HG03460 (cell line): Measurements from ENCODE around the gene NEDD4L.

ENCODE experiments used
- ATAC-seq: cut with Tn5 transposase; IDR thresholded peaks from one replicate; pipeline ENCODE4 v1.9.1; 2021; ENCODE audit not compliant: unreplicated experiment

The NEDD4L gene

GRCh38 chr18:58051765-58052460, 7.9 kb downstream of the NEDD4L start:
- no peak for ATAC-seq

DNA sequence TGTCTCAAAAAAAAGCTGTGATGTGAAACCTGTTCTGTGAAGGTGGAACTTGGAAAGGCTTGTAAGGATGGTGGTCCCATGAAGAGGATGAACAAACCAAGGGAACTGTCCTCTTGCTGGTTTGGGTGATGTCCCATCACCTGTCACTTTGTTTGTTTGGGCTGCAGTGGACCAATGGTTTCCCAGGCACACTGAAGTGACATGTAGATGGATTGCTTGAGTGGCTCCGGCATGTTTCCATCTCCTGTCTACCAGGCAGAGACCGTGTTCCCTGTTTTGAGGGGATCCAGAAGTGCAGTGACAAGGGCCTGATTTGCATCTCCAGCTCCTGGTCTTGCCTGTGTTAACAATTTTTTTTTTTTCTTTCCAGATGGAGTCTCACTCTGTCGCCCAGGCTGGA, 8.9 kb downstream of the NEDD4L start:
- no peak for ATAC-seq

DNA sequence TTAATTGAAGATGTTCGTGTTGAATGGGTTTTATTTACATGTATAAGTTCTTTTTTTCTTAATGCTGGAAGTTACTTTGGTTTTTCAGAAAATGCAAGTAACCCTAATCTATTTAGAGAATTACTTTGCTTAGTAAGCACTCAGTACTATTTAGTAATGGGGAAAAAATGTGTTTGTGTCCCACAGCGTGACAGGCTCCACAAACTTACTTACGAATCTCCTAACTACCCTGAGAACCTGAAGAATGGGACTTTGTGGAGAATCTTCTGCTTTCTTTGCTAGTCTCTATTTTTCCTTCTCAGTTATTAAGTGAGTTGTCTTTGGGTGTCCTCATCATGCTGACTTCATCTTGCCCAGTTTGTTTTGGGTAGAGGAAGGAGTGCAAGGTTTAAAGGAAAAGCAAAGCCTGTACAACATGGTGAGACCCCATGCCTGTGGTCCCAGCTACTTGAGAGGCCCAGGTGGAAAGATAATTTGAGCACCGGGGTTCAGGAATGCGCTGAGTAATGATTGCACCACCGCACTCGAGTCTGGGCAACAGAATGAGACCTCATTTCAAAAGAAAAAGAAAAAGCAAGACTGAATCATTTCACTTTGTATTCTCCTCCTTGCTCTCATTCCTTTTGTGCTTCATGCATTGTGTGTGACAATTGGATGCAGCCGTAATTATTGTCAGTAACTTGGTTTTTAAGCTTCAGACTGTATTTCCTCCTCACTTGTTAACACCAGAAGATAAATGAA, 10.2 kb downstream of the NEDD4L start:
- no peak for ATAC-seq

DNA sequence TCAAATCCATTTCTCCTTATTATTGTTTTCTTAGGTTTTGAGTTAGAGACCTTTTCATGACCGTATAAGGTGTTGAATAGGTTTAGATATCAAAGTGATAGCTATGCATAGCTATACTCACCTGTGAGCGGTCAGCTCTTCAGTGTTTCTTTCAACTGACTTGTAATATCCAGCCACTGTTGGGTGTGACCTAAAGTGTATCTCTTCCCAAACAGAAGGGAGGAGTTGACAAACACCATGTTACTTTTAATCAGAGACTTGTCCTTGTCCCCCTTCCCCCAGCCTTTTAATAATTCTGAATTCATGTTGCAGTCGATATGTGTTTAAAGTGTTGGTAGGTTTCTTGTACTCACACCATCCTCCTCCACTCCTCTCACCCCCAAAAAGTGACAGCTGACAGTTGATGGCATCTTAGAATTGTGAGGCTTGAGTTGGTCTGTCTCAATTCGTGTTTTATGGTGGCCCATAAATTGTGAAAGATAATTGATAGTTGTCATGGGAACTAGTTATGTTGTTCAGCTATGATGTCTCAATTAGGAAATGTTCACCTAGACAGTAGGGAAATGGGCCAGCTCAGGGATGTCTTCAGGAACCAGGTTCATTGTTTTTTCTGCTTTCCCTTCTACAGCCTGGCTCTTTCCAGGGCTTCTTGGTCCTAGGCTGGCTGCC, 12.0 kb downstream of the NEDD4L start:
- ATAC-seq: no peak

DNA sequence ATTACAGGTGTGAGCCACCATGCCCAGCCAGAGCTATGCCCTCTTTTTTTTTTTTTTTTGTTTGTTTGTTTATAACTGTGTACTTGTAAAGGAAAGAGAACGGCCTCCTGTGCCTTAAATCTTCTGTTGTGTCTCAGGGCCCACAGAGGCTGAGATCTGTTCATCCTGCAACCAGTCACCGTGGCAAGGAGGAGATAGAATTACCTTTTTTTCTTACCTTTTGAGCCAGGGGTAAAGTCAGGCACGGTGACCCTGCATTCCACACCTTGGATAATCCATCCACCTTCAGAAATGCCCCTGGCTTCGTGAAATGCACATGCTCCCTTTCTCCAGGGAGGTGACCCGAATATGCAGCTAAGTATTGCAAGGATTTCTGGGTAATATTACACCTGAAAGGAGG, 12.8 kb downstream of the NEDD4L start:
- no peak for ATAC-seq

- no peak for ATAC-seq
Observed at GRCh38 chr18:58057291-58057965, 13.4 kb downstream of the NEDD4L start.

GRCh38 chr18:58058720-58059119, 14.7 kb downstream of the NEDD4L start:
- no peak for ATAC-seq

DNA sequence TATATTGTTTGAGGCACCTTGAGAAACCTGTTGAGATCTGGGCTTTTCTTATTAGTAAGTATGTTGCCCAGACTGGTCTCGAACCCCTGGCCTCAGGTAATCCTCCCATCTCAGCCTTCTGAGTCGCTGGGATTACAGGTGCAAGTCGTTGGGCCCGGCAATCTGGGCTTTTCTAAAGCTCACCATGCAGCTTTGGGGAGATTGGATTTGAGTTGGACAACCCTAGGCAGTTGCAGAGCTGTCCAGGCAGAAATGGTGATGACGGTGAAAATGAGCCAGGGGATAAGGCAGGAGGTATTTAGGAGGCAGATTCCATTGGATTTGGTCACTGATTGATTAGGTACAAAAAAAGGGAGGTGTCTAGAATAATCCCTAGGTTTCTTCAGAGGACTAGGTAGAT, 16.2 kb downstream of the NEDD4L start:
- no peak for ATAC-seq

GRCh38 chr18:58061349-58061748, 17.3 kb downstream of the NEDD4L start:
- ATAC-seq: no peak

GRCh38 chr18:58064406-58064998, 20.5 kb downstream of the NEDD4L start:
- ATAC-seq: no peak

DNA sequence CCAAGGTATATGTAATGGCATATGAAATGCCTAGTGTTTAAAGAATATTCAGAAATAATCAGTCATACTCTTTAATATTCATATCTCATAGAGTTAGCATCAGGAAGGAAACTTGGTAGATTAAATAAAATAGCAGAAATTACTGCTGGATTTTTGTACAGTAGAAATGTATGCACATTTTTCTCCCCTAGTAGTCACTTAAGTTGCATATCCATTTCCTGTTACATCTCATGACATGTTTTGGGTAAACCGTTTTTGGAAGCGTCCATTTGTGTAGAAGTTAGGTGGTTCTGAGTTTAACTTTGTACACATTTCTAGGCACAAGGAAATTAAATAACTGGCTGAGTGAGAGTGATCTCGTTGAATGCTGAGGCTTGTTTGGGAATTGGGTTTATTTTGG, 21.9 kb downstream of the NEDD4L start:
- ATAC-seq: no peak

GRCh38 chr18:58067601-58068000, 23.6 kb downstream of the NEDD4L start:
- ATAC-seq: no peak

DNA sequence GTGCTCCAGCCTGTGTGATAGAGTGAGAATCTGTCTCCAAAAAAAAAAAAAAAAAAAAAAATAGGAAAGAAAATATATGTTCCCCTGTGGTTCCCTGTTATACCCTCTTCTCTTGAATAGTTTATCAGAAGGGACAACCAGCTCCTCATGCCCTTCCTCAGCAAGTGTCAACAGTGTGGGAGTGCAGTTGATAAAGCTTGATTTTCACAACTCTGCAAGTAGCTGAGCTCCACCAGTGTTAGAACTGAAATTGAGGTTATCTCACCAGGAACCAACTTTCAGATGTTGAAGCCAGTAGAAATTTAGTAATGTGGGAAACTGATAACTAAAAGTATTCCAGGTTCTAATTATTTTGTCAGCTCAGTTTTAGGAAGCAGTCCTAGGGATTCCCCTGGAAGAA, 25.1 kb downstream of the NEDD4L start:
- no peak for ATAC-seq

- no peak for ATAC-seq
Observed at GRCh38 chr18:58069721-58070292, 25.8 kb downstream of the NEDD4L start.

DNA sequence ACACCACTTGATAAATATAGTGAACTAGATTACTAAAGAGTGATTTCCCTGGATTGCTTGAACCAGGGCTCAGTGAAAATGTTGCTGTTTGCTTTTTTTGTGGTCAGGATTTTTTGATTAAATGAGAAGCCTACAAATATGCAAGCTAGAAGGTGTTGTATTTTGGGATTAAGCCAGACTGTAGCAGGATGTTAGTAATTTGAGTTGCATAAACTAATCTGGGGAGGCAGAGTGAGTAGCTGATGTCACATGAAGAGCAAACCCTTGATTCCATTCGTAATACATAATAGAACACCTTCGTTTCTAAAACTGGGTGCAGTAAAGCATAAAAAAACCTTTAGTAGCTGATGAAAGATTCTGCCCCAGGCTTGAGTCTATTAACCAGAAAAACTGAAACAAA, 32.0 kb downstream of the NEDD4L start:
- no peak for ATAC-seq

GRCh38 chr18:58077329-58077728, 33.3 kb downstream of the NEDD4L start:
- ATAC-seq: no peak

DNA sequence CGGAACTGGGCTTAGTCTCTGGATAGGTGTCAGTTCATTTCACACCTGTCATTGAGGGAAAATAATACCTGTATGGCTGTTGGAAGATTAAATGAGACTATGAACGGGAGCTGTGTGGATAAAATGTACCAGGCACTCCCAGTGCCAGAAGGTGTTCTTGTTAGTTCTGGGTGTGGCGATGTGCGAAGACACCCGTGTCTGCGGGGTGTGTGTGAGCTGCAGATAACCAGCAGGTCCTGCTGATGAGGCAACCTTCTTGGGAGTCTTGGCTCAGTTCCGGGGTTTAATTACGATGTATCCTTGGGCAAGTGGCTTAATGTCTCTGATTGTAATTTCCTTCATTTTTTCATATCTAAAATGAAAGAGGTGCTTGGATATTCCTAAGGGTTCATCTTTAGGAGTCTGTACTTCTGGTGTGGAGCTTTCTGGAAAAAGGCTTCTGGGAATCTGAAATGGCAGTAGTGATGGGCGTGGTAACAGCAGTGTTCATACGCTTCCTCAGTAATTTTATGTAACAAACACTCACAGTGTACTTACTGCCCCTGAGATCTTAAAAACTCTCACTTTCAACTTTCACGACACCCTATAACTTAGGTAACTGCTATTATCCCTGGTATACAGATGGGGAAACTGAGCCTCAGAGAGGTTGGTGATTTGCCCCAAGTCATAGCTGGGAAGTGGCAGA, 35.0 kb downstream of the NEDD4L start:
- ATAC-seq: no peak

DNA sequence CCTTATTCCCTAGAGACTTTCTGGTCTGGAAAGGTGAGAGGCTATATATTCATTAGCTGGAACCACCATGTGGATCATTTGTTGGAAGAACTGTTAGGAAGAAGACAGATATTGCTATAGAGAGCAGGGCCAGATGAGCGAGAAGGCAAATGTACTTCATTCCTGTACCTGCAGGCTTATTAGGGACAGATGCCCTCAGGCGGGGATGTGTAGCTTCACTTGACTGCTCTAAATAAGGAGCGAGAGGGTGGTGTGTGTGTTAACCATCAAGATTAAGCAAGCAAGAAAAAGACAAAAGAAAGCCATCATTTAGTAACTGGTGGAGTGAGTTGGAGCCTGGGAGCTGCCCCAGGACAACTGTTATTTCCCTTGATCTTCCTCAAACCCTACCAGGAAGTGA, 36.4 kb downstream of the NEDD4L start:
- ATAC-seq: no peak

DNA sequence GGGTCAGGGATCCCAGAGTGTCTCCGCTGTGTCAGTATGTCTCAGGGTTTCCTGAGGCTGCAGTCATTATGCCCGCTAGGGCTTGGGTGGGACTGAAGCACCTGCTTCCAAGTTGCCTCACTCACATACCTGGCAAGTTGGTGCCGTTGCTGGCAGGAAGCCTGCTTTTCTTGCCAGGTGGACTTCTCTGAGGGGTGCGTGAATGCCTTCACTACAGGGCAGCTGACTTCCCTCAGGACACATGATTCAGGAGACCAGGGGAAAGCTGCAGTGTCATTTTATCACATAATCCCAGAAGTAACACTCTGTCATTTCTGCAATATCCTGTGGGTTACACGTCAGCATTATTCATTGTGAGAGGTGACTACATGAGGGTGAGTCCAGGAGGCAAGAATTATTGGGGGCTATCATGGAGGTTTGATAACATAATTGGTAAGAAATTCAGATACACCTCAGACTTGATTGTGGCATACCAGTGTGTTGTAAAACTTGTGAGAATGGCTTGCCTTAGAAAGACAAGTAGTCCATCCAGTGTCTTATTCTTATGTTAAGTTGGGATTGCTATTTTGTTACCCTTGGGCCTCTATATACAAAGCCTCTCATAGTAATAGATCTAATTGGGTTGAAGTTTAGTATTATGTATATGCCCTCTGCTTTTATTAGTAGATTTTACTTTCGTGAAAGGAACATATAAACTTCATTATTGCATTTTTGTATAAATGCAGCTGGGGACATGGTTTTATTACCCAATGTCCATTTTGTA, 44.1 kb downstream of the NEDD4L start:
- no peak for ATAC-seq

DNA sequence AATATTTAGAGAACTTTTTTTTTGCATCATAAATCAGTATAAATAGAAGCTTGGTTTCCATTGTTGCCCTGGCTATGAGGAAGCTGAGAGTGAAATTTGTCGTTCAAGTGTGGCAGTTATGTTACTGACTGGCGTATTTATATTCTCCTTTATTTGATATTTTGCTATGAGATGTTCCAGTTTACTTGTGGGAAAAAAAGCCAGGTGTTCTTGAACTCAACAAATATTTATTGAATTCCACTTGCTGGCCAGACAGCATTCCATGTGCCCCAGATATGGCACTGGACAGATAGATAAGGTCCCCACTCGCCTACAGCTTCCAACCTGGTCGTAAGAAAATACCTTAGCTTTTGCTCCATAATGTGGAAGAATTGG, 44.7 kb downstream of the NEDD4L start:
- no peak for ATAC-seq
